Kidney (tissue), 14 donors: ENCODE data around the gene USP9X. TPM values are rescaled to one million over a fixed set of nuclear protein-coding genes. Genes with fewer than 3 reads are reported as not detected.
A peak's percentile ranks its signal among the peaks of the same experiment; 100 is the strongest.
"Not testable (repeated sequence)": the region's sequence is repeated elsewhere in the genome, so short reads cannot be mapped to it uniquely, and the experiment has no call there.

Source experiments
- DNase-seq, 5 donors: peaks; one replicate each; pipeline ENCODE4 v3.0.0-alpha.2; 2013 to 2020
- FAIRE-seq: peaks from 2 replicates; lab custom pipeline; 2012; peaks lifted over from hg19 to GRCh38; lab: Jason Lieb, UNC
- H3K27ac ChIP-seq, 2 donors: one replicate each; pipeline ENCODE4 v1.7.0; 2013; ENCODE audit warnings: low read depth in 2 of 2, low read length in 2 of 2, inconsistent platforms in 1 of 2
- H3K27me3 ChIP-seq: one replicate; pipeline ENCODE4 v1.7.1; 2013; ENCODE audit warnings: low read length, inconsistent platforms; ENCODE audit not compliant: control insufficient read depth, insufficient read depth
- H3K36me3 ChIP-seq, 3 donors: one replicate each; pipeline versions ENCODE4 v1.7.0 to v1.7.1; 2013; ENCODE audit warnings: low read length in 3 of 3, control low read depth in 1 of 3, inconsistent platforms in 1 of 3; ENCODE audit not compliant: insufficient read depth in 3 of 3, control insufficient read depth in 2 of 3
- H3K4me1 ChIP-seq, 3 donors: one replicate each; pipeline versions ENCODE4 v1.7.0 to v1.7.1; 2013; ENCODE audit warnings: low read length in 3 of 3, inconsistent platforms in 1 of 3, low read depth in 1 of 3; ENCODE audit not compliant: control insufficient read depth in 2 of 3, insufficient read depth in 2 of 3
- H3K4me3 ChIP-seq, 3 donors: one replicate each; pipeline versions ENCODE4 v1.7.0 to v1.8.1; 2013; ENCODE audit warnings: low read length in 3 of 3, control low read depth in 1 of 3, inconsistent platforms in 1 of 3
- H3K9ac ChIP-seq, 3 donors: one replicate each; pipeline versions ENCODE4 v1.7.0 to v1.7.1; 2013; ENCODE audit warnings: low read length in 3 of 3, control low read depth in 1 of 3, inconsistent platforms in 1 of 3
- H3K9me3 ChIP-seq, 3 donors: one replicate each; pipeline versions ENCODE4 v1.7.0 to v1.7.1; 2013; ENCODE audit warnings: low read length in 3 of 3, control low read depth in 1 of 3, inconsistent platforms in 1 of 3; ENCODE audit not compliant: control insufficient read depth in 2 of 3, insufficient read depth in 1 of 3
- CTCF ChIP-seq: IDR thresholded peaks from 3 replicates; pipeline ENCODE4 v1.5.1; 2012; ENCODE audit warnings: mild to moderate bottlenecking, moderate library complexity, borderline replicate concordance; ENCODE audit not compliant: insufficient read depth; ENCODE audit errors: extremely low read depth
- intact Hi-C: fragments of 100-400 bp; cut with DNase I; formaldehyde crosslinking; loops from one replicate; pipeline ENCODE4 v1.11.1; 2022
- polyA plus RNA-seq: library from polyadenylated mRNA; stranded (reverse); fragments of 350-450 nt; fragmentation: Illumina TruSeq; extraction: RNeasy Lipid Tissue Mini Kit (QIAGEN cat#74804); gene quantifications from one replicate; pipeline ENCODE4 v1.2.3, GENCODE V29; 2014; ENCODE audit warnings: low read depth, low replicate concordance; ENCODE audit not compliant: insufficient read depth
- total RNA-seq: library from RNA; stranded (reverse); fragmentation: NEBNext Ultra II Directional; extraction: Animal tissue kit (Norgen Biotek cat#: 25700); gene quantifications from one replicate; pipeline ENCODE4 v1.2.1, GENCODE V29; 2021
- donor health status: control.
- donor health status: control.
- donor health status: control.
- donor health status: control.
- donor health status: control.
- donor health status: DM: yes; HTN: yes; CAD: no.
- donor health status: Normal renal cell carcinoma (clear cell type).

USP9X gene
- total and polyA plus RNA-seq, 2 donors from 2014 or later = 12.0 to 86.8 TPM

- no peak for DNase-seq
- H3K9me3 ChIP-seq = no peaks in the 10 kb centered on the region
- no peak overlapping the region for H3K4me3 ChIP-seq
- FAIRE-seq = no peak
- intact Hi-C loops = no loop called here
- H3K4me1 ChIP-seq = no peaks in the 10 kb centered on the region
- no peaks in the 10 kb centered on the region for H3K27me3 ChIP-seq
- no peaks in the 10 kb centered on the region for H3K36me3 ChIP-seq
- H3K27ac ChIP-seq = no peak overlapping the region
- no peak overlapping the region for H3K9ac ChIP-seq
- no peak for TF ChIP-seq CTCF
These were observed 34.0 kb upstream of the USP9X start for GRCh38 chrX:41051288-41051687.

GRCh38 chrX:41055740-41056139, 29.5 kb upstream of the USP9X start:
- H3K4me1 ChIP-seq = no peaks in the 10 kb centered on the region
- H3K27me3 ChIP-seq = no peaks in the 10 kb centered on the region
- intact Hi-C loops = no loop called here
- no peak for FAIRE-seq
- no peak overlapping the region for H3K27ac ChIP-seq
- H3K4me3 ChIP-seq = no peak overlapping the region
- H3K9me3 ChIP-seq = no peaks in the 10 kb centered on the region
- no peak overlapping the region for H3K9ac ChIP-seq
- no peak for TF ChIP-seq CTCF
- no peaks in the 10 kb centered on the region for H3K36me3 ChIP-seq
- DNase-seq = no peak

GRCh38 chrX:41063276-41063675, 22.0 kb upstream of the USP9X start:
- H3K4me1 ChIP-seq, H3K27ac ChIP-seq, H3K4me3 ChIP-seq, FAIRE-seq, H3K36me3 ChIP-seq, H3K9me3 ChIP-seq, H3K9ac ChIP-seq, DNase-seq, intact Hi-C loops: not testable (repeated sequence)
- H3K27me3 ChIP-seq = peaks cover 10% of the 10 kb centered on the region

GRCh38 chrX:41064018-41064417, 21.2 kb upstream of the USP9X start:
- H3K36me3 ChIP-seq = no peaks in the 10 kb centered on the region
- no peak for DNase-seq
- no peak overlapping the region for H3K9ac ChIP-seq
- intact Hi-C loops = no loop called here
- no peak overlapping the region for H3K4me3 ChIP-seq
- TF ChIP-seq CTCF = no peak
- H3K27ac ChIP-seq = no peak overlapping the region
- peak; percentile 69 for FAIRE-seq
- no peaks in the 10 kb centered on the region for H3K9me3 ChIP-seq
- peaks cover 10% of the 10 kb centered on the region for H3K27me3 ChIP-seq
- no peaks in the 10 kb centered on the region for H3K4me1 ChIP-seq
